ENCODE data around the gene MCC. TPM values are rescaled to one million over a fixed set of nuclear protein-coding genes. Genes with fewer than 3 reads are reported as not detected.

Gene MCC
- total RNA-seq, 1 experiment from 2014 or later, result 7.6 TPM

DNA sequence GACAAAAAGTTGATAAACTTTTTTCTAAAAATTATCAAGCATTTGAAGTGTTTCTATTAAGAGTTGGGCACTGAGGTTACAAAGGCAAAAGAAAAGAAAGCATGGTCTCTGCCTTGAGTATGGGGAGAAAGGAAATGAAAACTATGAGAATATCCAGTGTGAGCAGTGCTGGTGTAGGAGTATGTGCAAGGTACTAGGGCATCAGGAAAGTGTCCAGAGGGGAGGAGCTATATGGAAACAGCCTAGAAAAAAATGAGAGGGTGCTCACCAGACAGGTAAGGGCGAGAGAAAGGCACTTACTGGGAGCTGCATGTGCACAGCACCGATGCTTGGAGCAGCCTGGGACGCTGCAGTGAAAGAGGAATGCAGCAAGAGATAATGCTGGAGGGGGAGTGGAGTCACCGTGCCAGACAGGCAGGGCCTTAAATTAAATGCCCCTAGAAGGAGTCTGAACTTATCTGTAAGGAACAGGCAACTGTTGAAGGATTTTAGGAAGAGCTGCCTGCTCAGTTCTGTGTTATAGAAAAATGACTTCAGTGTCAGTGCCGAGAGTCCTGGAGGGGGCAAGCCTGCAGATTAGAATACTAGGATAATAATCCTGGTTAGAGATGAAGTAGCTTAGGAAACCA is 14.0 kb downstream of the MCC start:
- Histone ChIP-seq H3K23me2 (ENCODE audit: insufficient read length, low read depth, low read length, poor library complexity, severe bottlenecking) (no peaks in the 10 kb centered on the region), H3K79me1 (ENCODE audit: insufficient read depth, low read depth, low read length, poor library complexity, severe bottlenecking) (no peaks in the 10 kb centered on the region), H3K27ac (ENCODE audit: insufficient read length, low read depth, low read length) (no peak overlapping the region), H3K27me3 (ENCODE audit: insufficient read depth, low read length) (no peaks in the 10 kb centered on the region), H4K20me1 (ENCODE audit: control insufficient read depth, insufficient read depth, insufficient read length) (no peaks in the 10 kb centered on the region), H3K56ac (ENCODE audit: insufficient read length, low read depth, low read length) (no peak overlapping the region), H3K9ac (ENCODE audit: extremely low read depth, insufficient read length, low read length) (no peak overlapping the region), H2BK12ac (ENCODE audit: insufficient read length, low read depth, low read length) (no peak overlapping the region), H3T11ph (ENCODE audit: low read length) (no peak overlapping the region), H2AFZ (ENCODE audit: low read length) (no peak overlapping the region), H2BK120ac (ENCODE audit: low read depth, low read length, poor library complexity, severe bottlenecking) (no peak overlapping the region), H4K91ac (ENCODE audit: insufficient read length, low read depth, low read length) (no peak overlapping the region), H2BK20ac (ENCODE audit: low read depth, low read length, poor library complexity, severe bottlenecking) (no peak overlapping the region), H3K4me2 (ENCODE audit: insufficient read depth, insufficient read length, low read length) (no peak overlapping the region), H2BK15ac (ENCODE audit: low read depth, low read length) (no peak overlapping the region), H3K23ac (ENCODE audit: insufficient read length, low read depth, low read length) (no peak overlapping the region), H3K9me3 (ENCODE audit: control insufficient read depth, low read depth, low read length) (no peaks in the 10 kb centered on the region), H3K4me1 (ENCODE audit: insufficient read depth, low read length) (no peaks in the 10 kb centered on the region), H4K8ac (replicated peaks; ENCODE audit: insufficient read length, low read depth, low read length) (no peak overlapping the region), H3K14ac (ENCODE audit: insufficient read depth, low read length) (no peak overlapping the region), H3K4ac (ENCODE audit: low read depth, low read length) (no peak overlapping the region), H2BK5ac (ENCODE audit: insufficient read length, low read length) (no peak overlapping the region), H4K5ac (ENCODE audit: insufficient read length, low read depth, low read length) (no peak overlapping the region), H2AK5ac (ENCODE audit: insufficient read length, low read length) (no peak overlapping the region), H3K18ac (ENCODE audit: insufficient read length, low read depth, low read length) (no peak overlapping the region), H3K79me2 (ENCODE audit: insufficient read depth, low read length) (no peaks in the 10 kb centered on the region)
- no peaks in the 10 kb centered on the region for H3K27me3 Mint-ChIP-seq (ENCODE audit: low read depth)
- peaks cover 13 to 15% of the 10 kb centered on the region in 2 experiments; a peak in 3 of 4 replicates for H3K4me1 Mint-ChIP-seq
- H3K9me3 Mint-ChIP-seq, result peaks cover 24 to 27% of the 10 kb centered on the region in 2 experiments
- peak overlapping the region in 2 of 3 experiments; percentile 17 to 19; a peak in 2 of 7 replicates for H3K27ac Mint-ChIP-seq
- no CpG with 5 or more reads among the region's 5 CpGs for WGBS (ENCODE audit: extremely low coverage, insufficient read length, low lambda C conversion rate)
- peaks cover 11 to 22% (median 17%) of the 10 kb centered on the region in 3 experiments for H3K36me3 Mint-ChIP-seq (ENCODE audit: insufficient read depth in 1 of 3, low read depth in 3 of 3)
- TF ChIP-seq, protein P1, sequence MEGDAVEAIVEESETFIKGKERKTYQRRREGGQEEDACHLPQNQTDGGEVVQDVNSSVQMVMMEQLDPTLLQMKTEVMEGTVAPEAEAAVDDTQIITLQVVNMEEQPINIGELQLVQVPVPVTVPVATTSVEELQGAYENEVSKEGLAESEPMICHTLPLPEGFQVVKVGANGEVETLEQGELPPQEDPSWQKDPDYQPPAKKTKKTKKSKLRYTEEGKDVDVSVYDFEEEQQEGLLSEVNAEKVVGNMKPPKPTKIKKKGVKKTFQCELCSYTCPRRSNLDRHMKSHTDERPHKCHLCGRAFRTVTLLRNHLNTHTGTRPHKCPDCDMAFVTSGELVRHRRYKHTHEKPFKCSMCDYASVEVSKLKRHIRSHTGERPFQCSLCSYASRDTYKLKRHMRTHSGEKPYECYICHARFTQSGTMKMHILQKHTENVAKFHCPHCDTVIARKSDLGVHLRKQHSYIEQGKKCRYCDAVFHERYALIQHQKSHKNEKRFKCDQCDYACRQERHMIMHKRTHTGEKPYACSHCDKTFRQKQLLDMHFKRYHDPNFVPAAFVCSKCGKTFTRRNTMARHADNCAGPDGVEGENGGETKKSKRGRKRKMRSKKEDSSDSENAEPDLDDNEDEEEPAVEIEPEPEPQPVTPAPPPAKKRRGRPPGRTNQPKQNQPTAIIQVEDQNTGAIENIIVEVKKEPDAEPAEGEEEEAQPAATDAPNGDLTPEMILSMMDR (conservative IDR thresholded peaks at IDR 0.05), result no peak
- no peak for DNase-seq
- no peak overlapping the region for H3K4me3 Mint-ChIP-seq

All from H9 (cell line).